Brain microvascular endothelial cell (primary cell): ENCODE measurements around the gene SLC7A6.

ENCODE experiments used
- DNase-seq: peaks from one replicate; pipeline ENCODE4 v3.0.0-alpha.2; 2020
- H3K27ac ChIP-seq: fragments of 250-450 bp; sonication (Bioruptor Pico); 2 replicates; pipeline ENCODE4 v1.5.1; 2020; ENCODE audit warnings: mild to moderate bottlenecking, moderate library complexity
- H3K27me3 ChIP-seq: fragments of 250-450 bp; sonication (Bioruptor Pico); replicated peaks from 2 replicates; pipeline ENCODE4 v1.5.1; 2020; ENCODE audit warnings: mild to moderate bottlenecking
- H3K36me3 ChIP-seq: fragments of 250-450 bp; sonication (Bioruptor Pico); replicated peaks from 2 replicates; pipeline ENCODE4 v1.5.1; 2020; ENCODE audit warnings: mild to moderate bottlenecking
- H3K4me3 ChIP-seq: 2 replicates; pipeline ENCODE4 v1.5.1; 2011; ENCODE audit warnings: low read depth, mild to moderate bottlenecking, control low read depth, low read length, moderate library complexity
- in situ Hi-C: cut with HindIII; loops from 2 replicates; pipeline ENCODE4 v1.10.0; 2017; ENCODE audit warnings: low sequenced_read_pairs, low pct_ligation_motif_present
- TF ChIP-seq, protein P1 (sequence below): IDR thresholded peaks from 2 replicates; pipeline ENCODE4 v1.5.1; 2011; ENCODE audit warnings: low read depth, mild to moderate bottlenecking, moderate library complexity, low read length, control low read depth, inconsistent platforms; ENCODE audit errors: missing control alignments

The SLC7A6 gene

GRCh38 chr16:68236137-68236825 lies 28.0 kb upstream of the SLC7A6 start:
- DNase-seq: no peak
- peak overlapping the region; percentile 66 for H3K4me3 ChIP-seq
- TF ChIP-seq, protein P1, sequence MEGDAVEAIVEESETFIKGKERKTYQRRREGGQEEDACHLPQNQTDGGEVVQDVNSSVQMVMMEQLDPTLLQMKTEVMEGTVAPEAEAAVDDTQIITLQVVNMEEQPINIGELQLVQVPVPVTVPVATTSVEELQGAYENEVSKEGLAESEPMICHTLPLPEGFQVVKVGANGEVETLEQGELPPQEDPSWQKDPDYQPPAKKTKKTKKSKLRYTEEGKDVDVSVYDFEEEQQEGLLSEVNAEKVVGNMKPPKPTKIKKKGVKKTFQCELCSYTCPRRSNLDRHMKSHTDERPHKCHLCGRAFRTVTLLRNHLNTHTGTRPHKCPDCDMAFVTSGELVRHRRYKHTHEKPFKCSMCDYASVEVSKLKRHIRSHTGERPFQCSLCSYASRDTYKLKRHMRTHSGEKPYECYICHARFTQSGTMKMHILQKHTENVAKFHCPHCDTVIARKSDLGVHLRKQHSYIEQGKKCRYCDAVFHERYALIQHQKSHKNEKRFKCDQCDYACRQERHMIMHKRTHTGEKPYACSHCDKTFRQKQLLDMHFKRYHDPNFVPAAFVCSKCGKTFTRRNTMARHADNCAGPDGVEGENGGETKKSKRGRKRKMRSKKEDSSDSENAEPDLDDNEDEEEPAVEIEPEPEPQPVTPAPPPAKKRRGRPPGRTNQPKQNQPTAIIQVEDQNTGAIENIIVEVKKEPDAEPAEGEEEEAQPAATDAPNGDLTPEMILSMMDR: no peak
- no peak overlapping the region for H3K27ac ChIP-seq
- in situ Hi-C loops: no loop called here
- H3K27me3 ChIP-seq: no peaks in the 10 kb centered on the region
- no peaks in the 10 kb centered on the region for H3K36me3 ChIP-seq

DNA sequence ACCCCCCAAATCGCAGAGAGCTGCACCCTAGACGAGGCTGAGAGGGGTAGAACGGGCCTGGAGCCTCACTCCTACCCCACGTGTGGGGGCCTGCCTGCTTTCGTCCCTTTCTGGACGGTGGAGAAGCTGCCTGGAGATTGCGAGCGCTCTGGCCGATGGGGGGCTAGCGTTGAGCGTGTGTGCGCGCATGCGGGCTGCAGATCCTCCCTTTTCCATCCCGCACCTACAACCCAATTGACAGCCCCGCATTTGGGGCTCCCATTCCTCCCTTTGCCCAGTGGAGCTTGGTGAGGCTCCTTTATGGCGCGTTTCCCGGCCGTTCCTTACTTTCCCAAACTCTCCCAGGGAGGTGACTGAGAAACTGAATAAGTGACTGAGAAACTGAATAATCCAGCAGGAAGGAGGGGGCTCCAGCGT lies 27.5 kb upstream of the SLC7A6 start:
- Histone ChIP-seq H3K27me3 (no peaks in the 10 kb centered on the region), H3K27ac (peak overlapping the region; percentile 53), H3K36me3 (no peaks in the 10 kb centered on the region), H3K4me3 (peak overlapping the region; percentile 66)
- TF ChIP-seq, protein P1: no peak
- DNase-seq: no peak
- in situ Hi-C loops: no loop called here

GRCh38 chr16:68237243-68238028 lies 26.9 kb upstream of the SLC7A6 start:
- Histone ChIP-seq H3K27ac (peak overlapping the region; percentile 67), H3K36me3 (no peaks in the 10 kb centered on the region), H3K4me3 (peak overlapping the region; percentile 66), H3K27me3 (no peaks in the 10 kb centered on the region)
- in situ Hi-C loops: no loop called here
- TF ChIP-seq, protein P1: no peak
- peak; percentile 96 for DNase-seq

- in situ Hi-C loops: no loop called here
- TF ChIP-seq, protein P1: no peak
- H3K27ac ChIP-seq: peak overlapping the region; percentile 67
- no peaks in the 10 kb centered on the region for H3K36me3 ChIP-seq
- peak overlapping the region; percentile 61 for H3K4me3 ChIP-seq
- DNase-seq: no peak
- H3K27me3 ChIP-seq: no peaks in the 10 kb centered on the region
Measured at GRCh38 chr16:68238029-68238345, 26.3 kb upstream of the SLC7A6 start.

DNA sequence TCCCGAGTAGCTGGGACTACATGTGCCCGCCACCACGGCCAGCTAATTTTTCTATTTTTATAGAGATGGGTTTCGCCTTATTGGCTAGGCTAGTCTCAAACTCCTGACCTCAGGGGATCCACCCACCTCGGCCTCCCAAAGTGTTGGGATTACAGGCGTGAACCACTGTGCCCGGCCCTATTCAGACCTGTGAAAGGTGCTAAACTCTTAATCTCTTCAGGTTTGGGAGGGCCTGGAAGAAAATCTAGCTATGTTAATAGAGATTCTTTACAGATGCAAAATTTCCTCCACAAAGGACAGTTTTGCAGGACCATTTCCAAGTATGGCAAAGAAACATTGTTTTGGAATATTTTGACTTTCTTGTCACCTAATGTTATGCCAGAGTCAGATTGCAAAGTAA lies 22.2 kb upstream of the SLC7A6 start:
- no peak for DNase-seq
- Histone ChIP-seq H3K4me3 (no peak overlapping the region), H3K36me3 (no peaks in the 10 kb centered on the region), H3K27me3 (no peaks in the 10 kb centered on the region), H3K27ac (no peak overlapping the region)
- TF ChIP-seq, protein P1: no peak
- in situ Hi-C loops: no loop called here
